IMR-90 (cell line): ENCODE measurements around the gene CACNA2D3. TPM values are rescaled to one million over a fixed set of nuclear protein-coding genes. Genes with fewer than 3 reads are reported as not detected.

Source experiments
- ATAC-seq: fragments of 200-7000 bp; cut with Tn5 transposase; 2 replicates; pipeline ENCODE4 v1.9.1; 2020; ENCODE audit warnings: low read depth, mild to moderate bottlenecking, moderate library complexity
- BruUV-seq: library from RNA; stranded (reverse); fragments of 400-500 nt; replicated peaks from 2 replicates; lab custom pipeline; 2021; lab: Mats Ljungman, UMichigan
- CTCF ChIA-PET: fragments of 300-600 bp; formaldehyde crosslinking; extraction: SDS; loops from one replicate; lab custom pipeline; 2021; ENCODE audit warnings: antibody characterized with exemption; lab: Yijun Ruan, JAX
- POLR2A ChIA-PET: fragments of 300-600 bp; sonication (Branson Sonifier 250); formaldehyde crosslinking; loops from one replicate; lab custom pipeline; 2022; ENCODE audit warnings: antibody characterized with exemption; ENCODE audit not compliant: unreplicated experiment; lab: Charles Lee
- DNase-seq: peaks from one replicate; pipeline ENCODE4 v3.0.0; 2013
- H2AFZ ChIP-seq: replicated peaks from 2 replicates; pipeline ENCODE3; 2013; ENCODE audit warnings: low read length, mild to moderate bottlenecking; ENCODE audit not compliant: poor library complexity
- H2AK5ac ChIP-seq: 2 replicates; pipeline ENCODE4 v1.6.1; 2013; ENCODE audit warnings: low read depth, low read length, inconsistent platforms
- H2AK9ac ChIP-seq: replicated peaks from 2 replicates; pipeline ENCODE3; 2013; ENCODE audit warnings: mild to moderate bottlenecking, low read depth, low read length, moderate library complexity; ENCODE audit not compliant: poor library complexity
- H2BK120ac ChIP-seq: 2 replicates; pipeline ENCODE4 v1.6.1; 2013; ENCODE audit warnings: low read depth, low read length, inconsistent platforms
- H2BK15ac ChIP-seq: 3 replicates; pipeline ENCODE4 v1.6.1; 2013; ENCODE audit warnings: low read depth, low read length, inconsistent platforms
- H2BK20ac ChIP-seq: 2 replicates; pipeline ENCODE4 v1.6.1; 2013; ENCODE audit warnings: low read depth, mild to moderate bottlenecking, inconsistent platforms, low read length, moderate library complexity
- H2BK5ac ChIP-seq: 2 replicates; pipeline ENCODE4 v1.6.1; 2013; ENCODE audit warnings: mild to moderate bottlenecking, low read depth, low read length, inconsistent platforms; ENCODE audit not compliant: poor library complexity, severe bottlenecking
- H3K14ac ChIP-seq: replicated peaks from 2 replicates; pipeline ENCODE4 v1.6.1; 2013; ENCODE audit warnings: low read depth, low read length, inconsistent platforms
- H3K18ac ChIP-seq: 2 replicates; pipeline ENCODE4 v1.6.1; 2013; ENCODE audit warnings: low read depth, low read length, control low read depth
- H3K23ac ChIP-seq: 2 replicates; pipeline ENCODE4 v1.6.1; 2013; ENCODE audit warnings: low read depth, low read length, inconsistent platforms
- H3K27ac ChIP-seq: 2 replicates; pipeline ENCODE4 v1.5.1; 2013; ENCODE audit warnings: mild to moderate bottlenecking, control low read depth, low read length; ENCODE audit not compliant: insufficient read depth
- H3K27me3 ChIP-seq: 2 replicates; pipeline ENCODE4 v1.6.1; 2013; ENCODE audit warnings: low read length; ENCODE audit not compliant: control insufficient read depth, insufficient read depth
- H3K36me3 ChIP-seq: 2 replicates; pipeline ENCODE4 v1.6.1; 2013; ENCODE audit warnings: low read length, mixed read lengths; ENCODE audit not compliant: control insufficient read depth, insufficient read depth
- H3K4ac ChIP-seq: 2 replicates; pipeline ENCODE4 v1.6.1; 2013; ENCODE audit warnings: low read depth, low read length, inconsistent platforms
- H3K4me1 ChIP-seq: 2 replicates; pipeline ENCODE4 v1.6.1; 2013; ENCODE audit warnings: low read length, mixed read lengths; ENCODE audit not compliant: control insufficient read depth, insufficient read depth
- H3K4me2 ChIP-seq: 2 replicates; pipeline ENCODE4 v1.6.1; 2013; ENCODE audit warnings: low read depth, mild to moderate bottlenecking, control low read depth, low read length, moderate library complexity
- H3K4me3 ChIP-seq: 2 replicates; pipeline ENCODE4 v1.5.1; 2013; ENCODE audit warnings: low read depth, mild to moderate bottlenecking, control low read depth, low read length, moderate library complexity; ENCODE audit not compliant: insufficient read depth
- H3K56ac ChIP-seq: 2 replicates; pipeline ENCODE4 v1.6.1; 2013; ENCODE audit warnings: low read length, inconsistent platforms; ENCODE audit not compliant: insufficient read depth; ENCODE audit errors: extremely low read depth
- H3K79me1 ChIP-seq, 2 experiments: 2 replicates each; pipeline ENCODE4 v1.6.1; 2013; ENCODE audit warnings: low read length in 2 of 2, inconsistent platforms in 1 of 2, low read depth in 1 of 2
- H3K9ac ChIP-seq: 2 replicates; pipeline ENCODE4 v1.6.1; 2013; ENCODE audit warnings: low read depth, low read length, control low read depth
- H3K9me1 ChIP-seq: 2 replicates; pipeline ENCODE4 v1.6.1; 2013; ENCODE audit warnings: low read length, inconsistent platforms; ENCODE audit not compliant: insufficient read depth
- H3K9me3 ChIP-seq: 2 replicates; pipeline ENCODE4 v1.6.1; 2013; ENCODE audit warnings: low read length; ENCODE audit not compliant: control insufficient read depth, insufficient read depth
- H4K20me1 ChIP-seq: 2 replicates; pipeline ENCODE4 v1.6.1; 2013; ENCODE audit warnings: low read length, inconsistent platforms; ENCODE audit not compliant: insufficient read depth
- H4K5ac ChIP-seq: 2 replicates; pipeline ENCODE4 v1.6.1; 2013; ENCODE audit warnings: mild to moderate bottlenecking, low read depth, low read length, control low read depth
- H4K8ac ChIP-seq, 2 experiments: 2 replicates each; pipeline ENCODE4 v1.6.1; 2013; ENCODE audit warnings: low read depth in 2 of 2, low read length in 2 of 2, control low read depth in 1 of 2, inconsistent platforms in 1 of 2
- H4K91ac ChIP-seq: 2 replicates; pipeline ENCODE4 v1.6.1; 2013; ENCODE audit warnings: low read depth, low read length, inconsistent platforms; ENCODE audit not compliant: insufficient read depth
- BHLHE40 ChIP-seq: fragments of 150-350 bp; IDR thresholded peaks from 2 replicates; pipeline ENCODE4 v1.6.1; 2016; ENCODE audit warnings: mild to moderate bottlenecking, low read depth, low read length
- CEBPB ChIP-seq: IDR thresholded peaks from 2 replicates; pipeline ENCODE4 v1.6.1; 2012; ENCODE audit warnings: low read depth, low read length, improper control_type of control experiment
- CHD1 ChIP-seq: IDR thresholded peaks from 2 replicates; pipeline ENCODE4 v1.6.1; 2012; ENCODE audit warnings: low read depth, low read length, improper control_type of control experiment
- CTCF ChIP-seq: conservative IDR thresholded peaks from 2 replicates; pipeline ENCODE4 v1.5.1; 2012; ENCODE audit warnings: mild to moderate bottlenecking, low read depth, low read length, improper control_type of control experiment
- ELK1 ChIP-seq: fragments of 150-350 bp; IDR thresholded peaks from 2 replicates; pipeline ENCODE4 v1.6.1; 2016; ENCODE audit warnings: low read depth, mild to moderate bottlenecking, low read length, moderate library complexity, borderline replicate concordance
- MAFK ChIP-seq: IDR thresholded peaks from 2 replicates; pipeline ENCODE4 v1.6.1; 2012; ENCODE audit warnings: low read depth, low read length, improper control_type of control experiment
- MAZ ChIP-seq: IDR thresholded peaks from 2 replicates; pipeline ENCODE4 v1.6.1; 2012; ENCODE audit warnings: low read depth, mild to moderate bottlenecking, low read length, improper control_type of control experiment, moderate library complexity, borderline replicate concordance
- MXI1 ChIP-seq: IDR thresholded peaks from 2 replicates; pipeline ENCODE4 v1.6.1; 2012; ENCODE audit warnings: low read depth, mild to moderate bottlenecking, low read length, moderate library complexity, borderline replicate concordance
- NFE2L2 ChIP-seq: fragments of 150-350 bp; IDR thresholded peaks from 2 replicates; pipeline ENCODE4 v1.6.1; 2016; ENCODE audit warnings: low read depth, mild to moderate bottlenecking, low read length
- RAD21 ChIP-seq: IDR thresholded peaks from 2 replicates; pipeline ENCODE4 v1.6.1; 2012; ENCODE audit warnings: low read length, improper control_type of control experiment
- RCOR1 ChIP-seq: IDR thresholded peaks from 2 replicates; pipeline ENCODE4 v1.6.1; 2012; ENCODE audit warnings: mild to moderate bottlenecking, low read length, improper control_type of control experiment; ENCODE audit not compliant: insufficient replicate concordance
- RFX5 ChIP-seq: IDR thresholded peaks from 2 replicates; pipeline ENCODE4 v1.8.0; 2012; ENCODE audit warnings: low read depth, mild to moderate bottlenecking, low read length, moderate library complexity
- SMC3 ChIP-seq: fragments of 150-350 bp; IDR thresholded peaks from 2 replicates; pipeline ENCODE4 v1.6.1; 2016; ENCODE audit warnings: low read depth, mild to moderate bottlenecking, antibody characterized with exemption, low read length, moderate library complexity
- USF2 ChIP-seq: fragments of 150-350 bp; IDR thresholded peaks from 2 replicates; pipeline ENCODE4 v1.6.1; 2017; ENCODE audit warnings: mild to moderate bottlenecking, antibody characterized with exemption, low read length, low read depth
- WGBS, 2 experiments: methylation state at CpG; one replicate each; pipeline versions ENCODE4 v1.1.5 to v1.1.7; 2013; ENCODE audit warnings: missing lambda C conversion rate in 2 of 2; ENCODE audit not compliant: insufficient read length in 1 of 2; ENCODE audit errors: extremely low coverage in 2 of 2; 5-methylcytosine and 5-hydroxymethylcytosine counted together
- dilution Hi-C: fragments of 300-500 bp; cut with HindIII; formaldehyde crosslinking; loops from one replicate; pipeline ENCODE4 v1.14.3; 2018; ENCODE audit warnings: low sequenced_read_pairs; ENCODE audit not compliant: unreplicated experiment
- in situ Hi-C: fragments of 300-500 bp; cut with MboI; formaldehyde crosslinking; loops from 3 replicates; pipeline ENCODE4 v1.14.3; 2019; ENCODE audit warnings: low sequenced_read_pairs, inconsistent platforms, mixed read lengths
- intact Hi-C: fragments of 100-400 bp; cut with micrococcal nuclease; formaldehyde crosslinking; loops from 2 replicates; pipeline ENCODE4 v1.10.0; 2022
- polyA plus RNA-seq, 3 experiments: library from polyadenylated mRNA; depleted of rRNA; stranded (reverse); fragments of >200 nt; gene quantifications; 2 replicates each; pipeline ENCODE4 v1.2.3, GENCODE V29; 2012; ENCODE audit warnings: low replicate concordance in 1 of 3
- total RNA-seq: library from RNA; depleted of rRNA; stranded (reverse); fragments of >200 nt; gene quantifications from 2 replicates; pipeline ENCODE4 v1.2.3, GENCODE V29; 2012

The CACNA2D3 gene
- total and polyA plus RNA-seq, 2 of the 4 experiments (the other 2 are of a cell fraction): 0.36 to 0.41 TPM

GRCh38 chr3:54733106-54734006 lies 611.0 kb downstream of the CACNA2D3 start:
- Histone ChIP-seq H2AK5ac (no peak overlapping the region), H3K23ac (no peak overlapping the region), H4K5ac (no peak overlapping the region), H3K9me1 (no peaks in the 10 kb centered on the region), H3K18ac (no peak overlapping the region), H3K14ac (no peak overlapping the region), H2AK9ac (no peak overlapping the region), H2BK20ac (no peak overlapping the region), H3K4me1 (no peaks in the 10 kb centered on the region), H2BK5ac (no peak overlapping the region), H3K4me2 (no peak overlapping the region), H3K27me3 (0 out of 2 replicates have a peak, but pooled peaks cover 1% of the 10 kb centered on the region), H2BK120ac (no peak overlapping the region), H4K8ac (no peak overlapping the region), H3K27ac (no peak overlapping the region), H3K9ac (no peak overlapping the region), H3K56ac (no peak overlapping the region), H2BK15ac (no peak overlapping the region), H3K36me3 (no peaks in the 10 kb centered on the region), H3K79me1 (no peaks in the 10 kb centered on the region), H4K91ac (no peak overlapping the region), H4K20me1 (no peaks in the 10 kb centered on the region), H3K4ac (no peak overlapping the region), H2AFZ (no peak overlapping the region), H3K9me3 (no peaks in the 10 kb centered on the region), H3K4me3 (no peak overlapping the region)
- ATAC-seq: no peak
- WGBS, 2 experiments: 20% methylated on average over 1 of the region's 11 CpGs; no CpG with 5 or more reads in 1 of the 2 experiments
- ChIA-PET POLR2A (no interaction called here), CTCF (interaction anchor here (0.6 kb wide), 1 partner anchor 27 kb away, joined by 3 read pairs; no protein-coding TSS in a partner anchor)
- DNase-seq: no peak
- BruUV-seq: no TSS peak
- dilution Hi-C loops: no loop called here
- intact Hi-C loops: no loop called here
- in situ Hi-C loops: no loop called here
- TF ChIP-seq RFX5: no peak
- TF ChIP-seq MAFK: no peak
- TF ChIP-seq MAZ: no peak
- TF ChIP-seq USF2: no peak
- no peak for TF ChIP-seq ELK1
- no peak for TF ChIP-seq RCOR1
- no peak for TF ChIP-seq CEBPB
- TF ChIP-seq MXI1: no peak
- TF ChIP-seq BHLHE40: no peak
- TF ChIP-seq CTCF: no peak
- TF ChIP-seq CHD1: no peak
- no peak for TF ChIP-seq SMC3
- TF ChIP-seq RAD21: no peak
- TF ChIP-seq NFE2L2: no peak
